HG03280 (cell line): ENCODE data around the gene ACAD10.
"Not testable (repeated sequence)": the region's sequence is repeated elsewhere in the genome, so short reads cannot be mapped to it uniquely, and the experiment has no call there.

ENCODE experiments used
- ATAC-seq: cut with Tn5 transposase; IDR thresholded peaks from one replicate; pipeline ENCODE4 v1.9.1; 2021; ENCODE audit warnings: mild to moderate bottlenecking, moderate library complexity; ENCODE audit not compliant: unreplicated experiment

Gene ACAD10

GRCh38 chr12:111748151-111748672 lies 62.4 kb downstream of the ACAD10 start:
- no peak for ATAC-seq

- ATAC-seq = no peak
Observed at GRCh38 chr12:111748867-111749266, 63.0 kb downstream of the ACAD10 start.

GRCh38 chr12:111749391-111749790 lies 63.5 kb downstream of the ACAD10 start:
- no peak for ATAC-seq

GRCh38 chr12:111753144-111753881 lies 67.5 kb downstream of the ACAD10 start:
- no peak for ATAC-seq

GRCh38 chr12:111754671-111755070 lies 68.8 kb downstream of the ACAD10 start:
- no peak for ATAC-seq

GRCh38 chr12:111756196-111756595 lies 70.3 kb downstream of the ACAD10 start:
- ATAC-seq = no peak

- ATAC-seq = no peak
Observed at GRCh38 chr12:111756681-111757080, 70.8 kb downstream of the ACAD10 start.

GRCh38 chr12:111757361-111758119 lies 71.7 kb downstream of the ACAD10 start:
- ATAC-seq = no peak

GRCh38 chr12:111758120-111758561 lies 72.3 kb downstream of the ACAD10 start:
- ATAC-seq = no peak

- no peak for ATAC-seq
Observed at GRCh38 chr12:111759271-111759670, 73.4 kb downstream of the ACAD10 start.

GRCh38 chr12:111759991-111760390 lies 74.1 kb downstream of the ACAD10 start:
- ATAC-seq = no peak

GRCh38 chr12:111761099-111761498 lies 75.2 kb downstream of the ACAD10 start:
- ATAC-seq = no peak

- no peak for ATAC-seq
Observed at GRCh38 chr12:111761706-111762105, 75.9 kb downstream of the ACAD10 start.

- ATAC-seq = not testable (repeated sequence)
Observed at GRCh38 chr12:111763552-111763951, 77.7 kb downstream of the ACAD10 start.

- no peak for ATAC-seq
Observed at GRCh38 chr12:111764120-111764821, 78.4 kb downstream of the ACAD10 start.

- peak; percentile 44 for ATAC-seq
Observed at GRCh38 chr12:111766608-111767361, 80.9 kb downstream of the ACAD10 start, which contains the start of gene ALDH2. ALDH2 (plus strand) TSS chr12:111766933; CDS start chr12:111766983, 50 bp downstream.

- no peak for ATAC-seq
Observed at GRCh38 chr12:111767362-111768158, 81.7 kb downstream of the ACAD10 start.

- ATAC-seq = no peak
Observed at GRCh38 chr12:111768159-111768895, 82.5 kb downstream of the ACAD10 start.

- ATAC-seq = no peak
Observed at GRCh38 chr12:111769599-111769998, 83.7 kb downstream of the ACAD10 start.
